H1 (cell line): ENCODE data around the gene PAQR9. TPM values are rescaled to one million over a fixed set of nuclear protein-coding genes. Genes with fewer than 3 reads are reported as not detected.

ENCODE experiments used
- CTCF ChIA-PET: fragments of 300-600 bp; sonication (Branson Sonifier 250); formaldehyde crosslinking; loops from one replicate; lab custom pipeline; 2021; ENCODE audit not compliant: partially characterized antibody; lab: Charles Lee
- POLR2A ChIA-PET: fragments of 300-600 bp; sonication (Branson Sonifier 250); formaldehyde crosslinking; loops from one replicate; lab custom pipeline; 2021; ENCODE audit warnings: inconsistent platforms; ENCODE audit not compliant: partially characterized antibody; lab: Charles Lee
- DNase-seq, 2 experiments: peaks; one replicate each; pipeline versions ENCODE4 v3.0.0 to v3.0.0-alpha.2; 2010 to 2022; ENCODE audit warnings: low spot score in 2 of 2, low read depth in 1 of 2, mixed read lengths in 1 of 2
- FAIRE-seq: peaks from 2 replicates; lab custom pipeline; 2011; peaks lifted over from hg19 to GRCh38; lab: Jason Lieb, UNC
- H2AFZ ChIP-seq: 2 replicates; pipeline ENCODE4 v1.8.1; 2012; ENCODE audit warnings: low read length, inconsistent platforms
- H2AK5ac ChIP-seq: 2 replicates; pipeline ENCODE4 v1.6.1; 2013; ENCODE audit warnings: low read depth, low read length
- H2BK120ac ChIP-seq: replicated peaks from 2 replicates; pipeline ENCODE3; 2013; ENCODE audit warnings: low read depth, low read length, inconsistent platforms
- H2BK12ac ChIP-seq: 2 replicates; pipeline ENCODE4 v1.6.1; 2013; ENCODE audit warnings: low read depth, low read length
- H2BK15ac ChIP-seq: 2 replicates; pipeline ENCODE4 v1.6.1; 2013; ENCODE audit warnings: low read length
- H2BK20ac ChIP-seq: 2 replicates; pipeline ENCODE4 v1.6.1; 2013; ENCODE audit warnings: low read length
- H2BK5ac ChIP-seq: 2 replicates; pipeline ENCODE4 v1.6.1; 2013; ENCODE audit warnings: low read depth, low read length
- H3K14ac ChIP-seq: 2 replicates; pipeline ENCODE4 v1.6.1; 2013; ENCODE audit warnings: inconsistent platforms; ENCODE audit not compliant: insufficient read length
- H3K18ac ChIP-seq: 2 replicates; pipeline ENCODE4 v1.6.1; 2013; ENCODE audit warnings: low read length; ENCODE audit errors: extremely low read depth
- H3K23ac ChIP-seq: 2 replicates; pipeline ENCODE4 v1.6.1; 2013; ENCODE audit warnings: inconsistent platforms; ENCODE audit not compliant: insufficient read length
- H3K23me2 ChIP-seq: 2 replicates; pipeline ENCODE4 v1.6.1; 2013; ENCODE audit warnings: low read depth, low read length
- H3K27ac ChIP-seq: 2 replicates; pipeline ENCODE4 v1.6.1; 2011; ENCODE audit warnings: low read depth, low read length, inconsistent platforms
- H3K27me3 ChIP-seq, 4 experiments: replicated peaks in 1 of 4; 1 replicate in 1 of 4; 2 replicates in 3 of 4; pipeline versions ENCODE4 v1.6.1 to v1.8.1; 2011 to 2013; ENCODE audit warnings: low read length in 3 of 4, mild to moderate bottlenecking in 3 of 4, inconsistent platforms in 2 of 4, mixed read lengths in 2 of 4, moderate library complexity in 1 of 4; ENCODE audit not compliant: control insufficient read depth in 3 of 4, insufficient read depth in 3 of 4; ENCODE audit errors: extremely low read depth in 1 of 4
- H3K36me3 ChIP-seq, 4 experiments: 2 replicates each; pipeline versions ENCODE4 v1.6.1 to v1.8.1; 2011 to 2013; ENCODE audit warnings: mild to moderate bottlenecking in 4 of 4, low read length in 3 of 4, moderate library complexity in 2 of 4, control low read depth in 1 of 4, inconsistent platforms in 1 of 4; ENCODE audit not compliant: insufficient read depth in 4 of 4, control insufficient read depth in 2 of 4
- H3K4ac ChIP-seq: replicated peaks from 2 replicates; pipeline ENCODE3; 2013; ENCODE audit warnings: low read length, low read depth, mixed read lengths, inconsistent platforms; ENCODE audit not compliant: insufficient read length
- H3K4me1 ChIP-seq, 4 experiments: replicated peaks in 1 of 4; 1 replicate in 1 of 4; 2 replicates in 3 of 4; pipeline versions ENCODE4 v1.6.1 to v1.8.1; 2011 to 2013; ENCODE audit warnings: low read length in 3 of 4, inconsistent platforms in 2 of 4, mixed read lengths in 1 of 4; ENCODE audit not compliant: insufficient read depth in 4 of 4, control insufficient read depth in 3 of 4
- H3K4me2 ChIP-seq, 2 experiments: 2 replicates each; pipeline versions ENCODE4 v1.6.1 to v1.8.1; 2011 to 2013; ENCODE audit warnings: low read depth in 2 of 2, low read length in 2 of 2, control low read depth in 1 of 2, inconsistent platforms in 1 of 2, mild to moderate bottlenecking in 1 of 2; ENCODE audit not compliant: insufficient read depth in 1 of 2
- H3K4me3 ChIP-seq, 4 experiments: fragments of 200-600, 300-600 bp in 1 of 4; sonication (generic), shearing (Covaris generic), sonication (Bioruptor Twin) in 1 of 4; 2 replicates each; pipeline versions ENCODE4 v1.5.1 to v1.8.1; 2011 to 2016; ENCODE audit warnings: low read length in 4 of 4, low read depth in 3 of 4, control low read depth in 2 of 4, inconsistent platforms in 2 of 4, mild to moderate bottlenecking in 2 of 4, mixed read lengths in 1 of 4, moderate library complexity in 1 of 4; ENCODE audit not compliant: insufficient read depth in 2 of 4; ENCODE audit errors: extremely low read depth in 1 of 4
- H3K56ac ChIP-seq: replicated peaks from 2 replicates; pipeline ENCODE3; 2013; ENCODE audit warnings: low read depth, mild to moderate bottlenecking, mixed read lengths, low read length, inconsistent platforms; ENCODE audit not compliant: insufficient read length
- H3K79me1 ChIP-seq: 2 replicates; pipeline ENCODE4 v1.6.1; 2013; ENCODE audit warnings: low read depth, low read length, control low read depth
- H3K79me2 ChIP-seq, 2 experiments: 2 replicates each; pipeline versions ENCODE4 v1.6.1 to v1.8.1; 2012 to 2013; ENCODE audit warnings: low read length in 2 of 2, mild to moderate bottlenecking in 2 of 2, inconsistent platforms in 1 of 2; ENCODE audit not compliant: insufficient read depth in 2 of 2, control insufficient read depth in 1 of 2
- H3K9ac ChIP-seq, 4 experiments: replicated peaks in 1 of 4; 1 replicate in 1 of 4; 2 replicates in 3 of 4; pipeline versions ENCODE4 v1.6.1 to v1.8.1; 2011 to 2013; ENCODE audit warnings: low read depth in 3 of 4, low read length in 3 of 4, control low read depth in 2 of 4, mild to moderate bottlenecking in 2 of 4, moderate library complexity in 2 of 4, inconsistent platforms in 1 of 4; ENCODE audit errors: extremely low read depth in 1 of 4
- H3K9me3 ChIP-seq, 2 experiments: 2 replicates each; pipeline versions ENCODE4 v1.6.1 to v1.8.1; 2012 to 2013; ENCODE audit warnings: mild to moderate bottlenecking in 2 of 2, moderate library complexity in 2 of 2, control low read depth in 1 of 2, inconsistent platforms in 1 of 2, low read depth in 1 of 2, low read length in 1 of 2, mixed read lengths in 1 of 2; ENCODE audit not compliant: insufficient read depth in 2 of 2
- H4K20me1 ChIP-seq, 2 experiments: replicated peaks in 1 of 2; 2 replicates each; pipeline versions ENCODE3 to v1.8.1; 2011 to 2013; ENCODE audit warnings: inconsistent platforms in 2 of 2, low read length in 2 of 2, mild to moderate bottlenecking in 1 of 2; ENCODE audit not compliant: insufficient read depth in 2 of 2, control insufficient read depth in 1 of 2
- H4K5ac ChIP-seq: 2 replicates; pipeline ENCODE4 v1.6.1; 2013; ENCODE audit warnings: low read length, low read depth, mixed read lengths, inconsistent platforms; ENCODE audit not compliant: insufficient read length
- H4K8ac ChIP-seq: 2 replicates; pipeline ENCODE4 v1.8.0; 2013; ENCODE audit warnings: mild to moderate bottlenecking, moderate library complexity, low read length, inconsistent platforms; ENCODE audit not compliant: insufficient read depth; ENCODE audit errors: extremely low read depth
- H4K91ac ChIP-seq: replicated peaks from 2 replicates; pipeline ENCODE3; 2013; ENCODE audit warnings: low read length, mixed read lengths, inconsistent platforms; ENCODE audit not compliant: insufficient read length
- BRCA1 ChIP-seq: IDR thresholded peaks from 2 replicates; pipeline ENCODE4 v1.6.1; 2012; ENCODE audit warnings: low read depth, low read length, improper control_type of control experiment
- CBX5 ChIP-seq: fragments of 300-800, 300-1000 bp; sonication (generic); IDR thresholded peaks from 2 replicates; pipeline ENCODE4 v1.7.1; 2016; ENCODE audit warnings: antibody characterized with exemption, low read length, low read depth
- CREB1 ChIP-seq: IDR thresholded peaks from 2 replicates; pipeline ENCODE4 v1.6.1; 2012; ENCODE audit warnings: inconsistent platforms
- HDAC2 ChIP-seq, 2 experiments: fragments of 300-600 bp in 1 of 2; sonication (generic) in 1 of 2; IDR thresholded peaks; 2 replicates each; pipeline ENCODE4 v1.6.1; 2011 to 2012; ENCODE audit warnings: low read depth in 2 of 2, low read length in 2 of 2, mild to moderate bottlenecking in 2 of 2, moderate library complexity in 2 of 2, borderline replicate concordance in 1 of 2, inconsistent platforms in 1 of 2
- JUND ChIP-seq: IDR thresholded peaks from 2 replicates; pipeline ENCODE4 v1.6.1; 2011; ENCODE audit warnings: mild to moderate bottlenecking, improper control_type of control experiment, low read length
- NRF1 ChIP-seq: IDR thresholded peaks from 2 replicates; pipeline ENCODE4 v1.6.1; 2011; ENCODE audit warnings: mild to moderate bottlenecking, low read depth, low read length, improper control_type of control experiment
- RBBP5 ChIP-seq: IDR thresholded peaks from 2 replicates; pipeline ENCODE4 v1.7.1; 2012; ENCODE audit warnings: low read depth, mild to moderate bottlenecking, inconsistent platforms, low read length, moderate library complexity, borderline replicate concordance
- SIN3A ChIP-seq, 2 experiments: IDR thresholded peaks in 1 of 2; conservative IDR thresholded peaks in 1 of 2; 2 replicates each; pipeline ENCODE4 v1.6.1; 2011 to 2012; ENCODE audit warnings: low read length in 2 of 2, improper control_type of control experiment in 1 of 2, low read depth in 1 of 2, mild to moderate bottlenecking in 1 of 2
- SP2 ChIP-seq: IDR thresholded peaks from 2 replicates; pipeline ENCODE4 v1.6.1; 2012; ENCODE audit warnings: mild to moderate bottlenecking, low read length, inconsistent platforms
- SP4 ChIP-seq: IDR thresholded peaks from 2 replicates; pipeline ENCODE4 v1.6.1; 2012; ENCODE audit warnings: low read length, inconsistent platforms
- TAF7 ChIP-seq: optimal IDR thresholded peaks from 2 replicates; pipeline ENCODE3; 2011; ENCODE audit warnings: low read depth, mild to moderate bottlenecking, inconsistent platforms, low read length, moderate library complexity, borderline replicate concordance
- TCF12 ChIP-seq: IDR thresholded peaks from 2 replicates; pipeline ENCODE4 v1.6.1; 2011; ENCODE audit warnings: low read depth, mild to moderate bottlenecking, low read length
- WGBS, 2 experiments: shearing (Covaris generic) in 1 of 2; methylation state at CpG; one replicate each; pipeline versions ENCODE4 v1.1.6 to v1.1.7; 2013 to 2015; ENCODE audit warnings: low lambda C conversion rate in 2 of 2, mixed read lengths in 2 of 2, inconsistent platforms in 1 of 2, low coverage in 1 of 2, missing lambda C conversion rate in 1 of 2; ENCODE audit not compliant: insufficient replicate concordance in 2 of 2, insufficient coverage in 1 of 2, insufficient read length in 1 of 2; ENCODE audit errors: extremely low coverage in 1 of 2, missing lambda C conversion rate in 1 of 2; 5-methylcytosine and 5-hydroxymethylcytosine counted together
- polyA plus RNA-seq, 7 experiments: library from polyadenylated mRNA; depleted of rRNA in 3 of 7; stranded (reverse) in 5 of 7; unstranded in 2 of 7; fragments of >200 nt in 5 of 7; fragments of 200-250 nt in 2 of 7; gene quantifications; 1 replicate in 5 of 7; 2 replicates in 1 of 7; 4 replicates in 1 of 7; pipeline versions ENCODE4 v1.2.1 to v1.2.3, GENCODE V29; 2011 to 2013; ENCODE audit warnings: missing spikeins in 2 of 7, mixed read lengths in 2 of 7
- total RNA-seq: library from RNA; stranded (reverse); fragmentation: NEBNext Ultra II Directional; extraction: Animal tissue kit (Norgen Biotek cat#: 25700); gene quantifications from 2 replicates; pipeline ENCODE4 v1.2.1, GENCODE V29; 2021

The PAQR9 gene
- total and polyA plus RNA-seq, 2 of the 8 experiments (the other 6 are each of a cell fraction or from before 2014, with no cell fraction given), result 2.6 to 5.2 TPM

GRCh38 chr3:142968319-142969025, 5.0 kb upstream of the PAQR9 start:
- POLR2A ChIA-PET, result interaction anchor here (1.9 kb wide), 1 partner anchor 33 kb away, joined by 4 read pairs; the partner anchor contains the start of gene U2SURP
- TF ChIP-seq SP2, result no peak
- TF ChIP-seq BRCA1, result no peak
- TF ChIP-seq TAF7, result no peak
- TF ChIP-seq CBX5, result no peak
- TF ChIP-seq TCF12, result no peak
- no peak for TF ChIP-seq NRF1
- no peak for TF ChIP-seq JUND
- TF ChIP-seq SIN3A (conservative IDR thresholded peaks at IDR 0.05 in 1 of 2, IDR thresholded peaks at IDR 0.05 in 1 of 2; ENCODE audit: low read depth in 1 of 2, low read length in 2 of 2), result no peak
- TF ChIP-seq SP4, result no peak
- no peak for TF ChIP-seq RBBP5
- no peak for TF ChIP-seq CREB1
- no peak for TF ChIP-seq HDAC2 (IDR thresholded peaks at IDR 0.05; ENCODE audit: borderline replicate concordance in 1 of 2, low read depth in 2 of 2, low read length in 2 of 2)

More at GRCh38 chr3:142968319-142969025, 5.0 kb upstream of the PAQR9 start:
- Histone ChIP-seq H3K4me3 (no peak overlapping the region), H3K9me3 (no peaks in the 10 kb centered on the region), H4K5ac (no peak overlapping the region), H3K14ac (no peak overlapping the region), H3K27ac (no peak overlapping the region), H3K27me3 (peaks cover 0 to 12% (median 8%) of the 10 kb centered on the region in 4 experiments; a peak in 6 of 7 replicates), H4K91ac (no peak overlapping the region), H3K23ac (no peak overlapping the region), H3K18ac (no peak overlapping the region), H2BK12ac (no peak overlapping the region), H3K56ac (no peak overlapping the region), H2BK15ac (peak overlapping the region; percentile 84; the same call in 1 of the 2 replicates), H3K9ac (no peak overlapping the region), H4K8ac (no peak overlapping the region), H2BK20ac (no peak overlapping the region), H2AK5ac (no peak overlapping the region), H3K23me2 (peaks cover 4% of the 10 kb centered on the region), H3K4me1 (peaks cover 0 to 2% (median under 1%) of the 10 kb centered on the region in 4 experiments; a peak in 1 of 7 replicates), H3K4me2 (no peak overlapping the region), H2BK5ac (no peak overlapping the region), H3K4ac (no peak overlapping the region), H3K79me2 (no peaks in the 10 kb centered on the region), H3K79me1 (no peaks in the 10 kb centered on the region), H2AFZ (no peak overlapping the region), H2BK120ac (no peak overlapping the region), H4K20me1 (no peaks in the 10 kb centered on the region), H3K36me3 (no peaks in the 10 kb centered on the region)
- 90% methylated on average over 4 of the region's 4 CpGs; no CpG with 5 or more reads in 1 of the 2 experiments for WGBS, 2 experiments
- FAIRE-seq (no peak), DNase-seq (no peak)
- CTCF ChIA-PET, result interaction anchor here (0.9 to 1.5 kb wide), 7 partner anchors 14 to 140 kb away, joined by 3 to 9 read pairs (median 4); no protein-coding TSS in a partner anchor
